Endothelial cell (in vitro differentiated cells): Measurements from ENCODE around the gene NIFK. TPM values are rescaled to one million over a fixed set of nuclear protein-coding genes. Genes with fewer than 3 reads are reported as not detected.

Source experiments
- DNase-seq: peaks from one replicate; pipeline ENCODE4 v3.0.0; 2021; ENCODE audit warnings: low spot score
- H3K27ac Mint-ChIP-seq: one replicate; pipeline ENCODE4 v1.8.0; 2021; ENCODE audit warnings: mixed read lengths, inconsistent platforms; ENCODE audit not compliant: unreplicated experiment
- H3K27me3 Mint-ChIP-seq: one replicate; pipeline ENCODE4 v1.8.0; 2021; ENCODE audit warnings: mild to moderate bottlenecking, moderate library complexity, mixed read lengths, inconsistent platforms; ENCODE audit not compliant: unreplicated experiment
- H3K36me3 Mint-ChIP-seq: one replicate; pipeline ENCODE4 v1.8.0; 2021; ENCODE audit warnings: mild to moderate bottlenecking, low read depth, mixed read lengths, inconsistent platforms; ENCODE audit not compliant: unreplicated experiment
- H3K4me1 Mint-ChIP-seq: one replicate; pipeline ENCODE4 v1.8.0; 2021; ENCODE audit warnings: mild to moderate bottlenecking, mixed read lengths, inconsistent platforms; ENCODE audit not compliant: unreplicated experiment
- H3K4me3 Mint-ChIP-seq: one replicate; pipeline ENCODE4 v1.8.0; 2021; ENCODE audit warnings: mild to moderate bottlenecking, mixed read lengths, inconsistent platforms; ENCODE audit not compliant: unreplicated experiment
- H3K9me3 Mint-ChIP-seq: one replicate; pipeline ENCODE4 v1.8.0; 2021; ENCODE audit warnings: mixed read lengths, inconsistent platforms; ENCODE audit not compliant: unreplicated experiment
- total RNA-seq: library from RNA; stranded (reverse); fragmentation: NEBNext Ultra II Directional; extraction: Animal tissue kit (Norgen Biotek cat#: 25700); gene quantifications from one replicate; pipeline ENCODE4 v1.2.1, GENCODE V29; 2021; ENCODE audit not compliant: unreplicated experiment
- TF ChIP-seq, protein P1 (sequence below): fragments of 200-600 bp; sonication (generic); IDR thresholded peaks from one replicate; pipeline ENCODE4 v1.5.0; 2021; ENCODE audit warnings: antibody characterized with exemption; ENCODE audit not compliant: unreplicated experiment

NIFK gene
- total RNA-seq, 1 donor from 2014 or later, result 153 TPM

GRCh38 chr2:121754851-121755236 lies 18.2 kb upstream of the NIFK start:
- peak overlapping the region; percentile 94 for H3K27ac Mint-ChIP-seq
- peaks cover 5% of the 10 kb centered on the region for H3K27me3 Mint-ChIP-seq
- TF ChIP-seq, protein P1, sequence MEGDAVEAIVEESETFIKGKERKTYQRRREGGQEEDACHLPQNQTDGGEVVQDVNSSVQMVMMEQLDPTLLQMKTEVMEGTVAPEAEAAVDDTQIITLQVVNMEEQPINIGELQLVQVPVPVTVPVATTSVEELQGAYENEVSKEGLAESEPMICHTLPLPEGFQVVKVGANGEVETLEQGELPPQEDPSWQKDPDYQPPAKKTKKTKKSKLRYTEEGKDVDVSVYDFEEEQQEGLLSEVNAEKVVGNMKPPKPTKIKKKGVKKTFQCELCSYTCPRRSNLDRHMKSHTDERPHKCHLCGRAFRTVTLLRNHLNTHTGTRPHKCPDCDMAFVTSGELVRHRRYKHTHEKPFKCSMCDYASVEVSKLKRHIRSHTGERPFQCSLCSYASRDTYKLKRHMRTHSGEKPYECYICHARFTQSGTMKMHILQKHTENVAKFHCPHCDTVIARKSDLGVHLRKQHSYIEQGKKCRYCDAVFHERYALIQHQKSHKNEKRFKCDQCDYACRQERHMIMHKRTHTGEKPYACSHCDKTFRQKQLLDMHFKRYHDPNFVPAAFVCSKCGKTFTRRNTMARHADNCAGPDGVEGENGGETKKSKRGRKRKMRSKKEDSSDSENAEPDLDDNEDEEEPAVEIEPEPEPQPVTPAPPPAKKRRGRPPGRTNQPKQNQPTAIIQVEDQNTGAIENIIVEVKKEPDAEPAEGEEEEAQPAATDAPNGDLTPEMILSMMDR, result no peak
- no peak for DNase-seq
- peaks cover 46% of the 10 kb centered on the region for H3K4me1 Mint-ChIP-seq
- peak overlapping the region; percentile 99 for H3K4me3 Mint-ChIP-seq
- H3K36me3 Mint-ChIP-seq, result peaks cover 25% of the 10 kb centered on the region
- peaks cover 6% of the 10 kb centered on the region for H3K9me3 Mint-ChIP-seq

- Mint-ChIP-seq H3K27ac (no peak overlapping the region), H3K27me3 (peaks cover 10% of the 10 kb centered on the region), H3K4me1 (peaks cover 32% of the 10 kb centered on the region), H3K36me3 (peaks cover 17% of the 10 kb centered on the region), H3K4me3 (no peak overlapping the region), H3K9me3 (no peaks in the 10 kb centered on the region)
- DNase-seq, result no peak
- TF ChIP-seq, protein P1, result no peak
Measured at GRCh38 chr2:121748202-121748601, 11.5 kb upstream of the NIFK start.

DNA sequence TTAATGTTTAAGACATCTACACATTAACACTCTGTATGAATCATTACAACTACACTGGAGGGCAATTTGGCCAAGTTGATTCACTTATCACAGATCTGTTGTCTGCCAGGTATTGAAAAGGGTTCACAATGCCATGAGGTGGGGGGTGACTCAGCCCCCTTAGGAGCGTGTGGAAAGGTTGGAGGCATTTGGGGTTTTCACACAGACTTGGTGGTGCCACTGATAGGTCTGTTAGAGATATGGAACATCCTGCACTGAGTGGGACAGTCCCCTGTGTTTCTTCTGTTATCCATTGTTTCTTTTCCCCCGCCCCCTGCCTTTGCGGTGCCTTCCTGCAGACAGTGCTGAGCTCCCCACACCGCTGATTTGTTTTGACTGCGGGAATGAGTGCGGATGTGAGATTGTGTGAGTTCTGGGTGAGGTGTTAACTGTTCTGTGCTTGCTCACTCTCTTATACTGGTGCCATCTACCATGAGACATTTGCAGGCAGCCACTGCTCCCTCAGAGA lies 9.4 kb upstream of the NIFK start:
- peaks cover 14% of the 10 kb centered on the region for H3K36me3 Mint-ChIP-seq
- H3K27ac Mint-ChIP-seq, result peak overlapping the region; percentile 90
- H3K9me3 Mint-ChIP-seq, result no peaks in the 10 kb centered on the region
- TF ChIP-seq, protein P1, result no peak
- peaks cover 10% of the 10 kb centered on the region for H3K27me3 Mint-ChIP-seq
- peak overlapping the region; percentile 76 for H3K4me3 Mint-ChIP-seq
- peak; percentile 55 for DNase-seq
- H3K4me1 Mint-ChIP-seq, result peaks cover 29% of the 10 kb centered on the region

- Mint-ChIP-seq H3K27ac (peak overlapping the region; percentile 11), H3K9me3 (no peaks in the 10 kb centered on the region), H3K4me3 (no peak overlapping the region), H3K36me3 (peaks cover 11% of the 10 kb centered on the region), H3K4me1 (peaks cover 46% of the 10 kb centered on the region), H3K27me3 (peaks cover 13% of the 10 kb centered on the region)
- DNase-seq, result no peak
- TF ChIP-seq, protein P1, result no peak
Measured at GRCh38 chr2:121741450-121741849, 4.8 kb upstream of the NIFK start.

DNA sequence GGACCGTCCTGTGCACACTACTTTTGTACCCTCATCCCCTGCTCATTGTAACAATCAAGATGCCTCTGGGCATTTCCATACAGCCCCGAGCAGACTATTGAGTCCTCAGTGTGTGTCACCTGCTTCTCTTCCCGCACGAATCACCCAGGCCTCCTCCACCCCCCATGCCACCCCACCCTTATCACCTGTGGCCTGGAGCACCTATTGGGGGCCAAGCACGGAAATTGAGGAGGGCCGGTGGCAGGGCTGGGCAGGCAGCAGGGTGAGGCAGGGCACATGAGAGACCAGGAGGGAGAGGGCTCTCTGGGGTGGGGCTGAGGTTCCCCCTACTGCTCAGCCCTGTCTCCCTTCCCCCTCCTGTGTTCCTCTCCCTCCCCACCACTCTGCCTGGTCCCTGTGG lies 4.3 kb upstream of the NIFK start:
- peaks cover 10% of the 10 kb centered on the region for H3K27me3 Mint-ChIP-seq
- H3K4me3 Mint-ChIP-seq, result peak overlapping the region; percentile 35
- peaks cover 10% of the 10 kb centered on the region for H3K36me3 Mint-ChIP-seq
- H3K27ac Mint-ChIP-seq, result peak overlapping the region; percentile 61
- DNase-seq, result no peak
- H3K9me3 Mint-ChIP-seq, result no peaks in the 10 kb centered on the region
- TF ChIP-seq, protein P1, result no peak
- peaks cover 43% of the 10 kb centered on the region for H3K4me1 Mint-ChIP-seq
